HepG2 (cell line): ENCODE data around the gene TTLL11. TPM values are rescaled to one million over a fixed set of nuclear protein-coding genes. Genes with fewer than 3 reads are reported as not detected.

Experiments used
- ATAC-seq: fragments of 200-7000 bp; cut with Tn5 transposase; 3 replicates; pipeline ENCODE4 v1.9.1; 2020; ENCODE audit warnings: mild to moderate bottlenecking, moderate library complexity
- BruUV-seq: library from RNA; stranded (reverse); fragments of 400-500 nt; replicated peaks from 2 replicates; lab custom pipeline; 2021; lab: Mats Ljungman, UMichigan
- CTCF ChIA-PET: fragments of 300-600 bp; formaldehyde crosslinking; extraction: SDS; loops from one replicate; lab custom pipeline; 2021; ENCODE audit warnings: low total read pairs, inconsistent platforms, low intra/inter-chr PET ratio; lab: Yijun Ruan, JAX
- POLR2A ChIA-PET: fragments of 350-600 bp; sonication (Branson Sonifier 250); formaldehyde crosslinking; loops from one replicate; lab custom pipeline; 2020; ENCODE audit warnings: antibody characterized with exemption, inconsistent platforms; lab: Yijun Ruan, JAX
- DNase-seq: peaks from one replicate; pipeline ENCODE4 v3.0.0-alpha.2; 2015; ENCODE audit warnings: low spot score
- FAIRE-seq: peaks from 3 replicates; lab custom pipeline; 2011; peaks lifted over from hg19 to GRCh38; lab: Jason Lieb, UNC
- H2AFZ ChIP-seq: one replicate; pipeline ENCODE4 v1.6.1; 2011; ENCODE audit warnings: low read length, inconsistent platforms
- H3K27ac ChIP-seq: fragments of 300-600 bp; 3 replicates; pipeline ENCODE4 v1.8.0; 2011; ENCODE audit warnings: mixed run types, mild to moderate bottlenecking, mixed read lengths, low read length, inconsistent platforms; ENCODE audit not compliant: insufficient read depth; ENCODE audit errors: extremely low read length
- H3K27me3 ChIP-seq, 2 experiments: fragments of 200-600 bp in 1 of 2; 2 replicates in 1 of 2; 3 replicates in 1 of 2; pipeline versions ENCODE4 v1.6.0 to v1.8.0; 2011; ENCODE audit warnings: low read length in 2 of 2, mild to moderate bottlenecking in 2 of 2, moderate library complexity in 2 of 2, inconsistent platforms in 1 of 2; ENCODE audit not compliant: insufficient read depth in 2 of 2, control insufficient read depth in 1 of 2
- H3K36me3 ChIP-seq, 2 experiments: fragments of 200-600 bp in 1 of 2; replicated peaks in 1 of 2; 2 replicates in 1 of 2; 3 replicates in 1 of 2; pipeline versions ENCODE4 v1.5.1 to v1.8.0; 2011; ENCODE audit warnings: low read length in 2 of 2, inconsistent platforms in 1 of 2; ENCODE audit not compliant: insufficient read depth in 2 of 2, control insufficient read depth in 1 of 2
- H3K4me1 ChIP-seq: 2 replicates; pipeline ENCODE4 v1.5.1; 2012; ENCODE audit warnings: low read length, inconsistent platforms; ENCODE audit not compliant: insufficient read depth
- H3K4me2 ChIP-seq: 2 replicates; pipeline ENCODE4 v1.6.0; 2011; ENCODE audit warnings: low read depth, low read length, inconsistent platforms
- H3K4me3 ChIP-seq, 3 experiments: fragments of 200-600 bp in 1 of 3; sonication (generic), shearing (Covaris generic) in 1 of 3; replicated peaks in 1 of 3; 2 replicates each; pipeline ENCODE4 v1.5.1; 2011 to 2016; ENCODE audit warnings: low read length in 3 of 3, inconsistent platforms in 2 of 3, low read depth in 2 of 3, mild to moderate bottlenecking in 2 of 3, control low read depth in 1 of 3, mixed read lengths in 1 of 3; ENCODE audit not compliant: insufficient read depth in 1 of 3
- H3K79me2 ChIP-seq: one replicate; pipeline ENCODE4 v1.6.1; 2011; ENCODE audit warnings: low read length, inconsistent platforms; ENCODE audit not compliant: insufficient read depth
- H3K9ac ChIP-seq: 2 replicates; pipeline ENCODE4 v1.6.0; 2011; ENCODE audit warnings: mild to moderate bottlenecking, low read depth, low read length, inconsistent platforms; ENCODE audit not compliant: insufficient read depth
- H3K9me3 ChIP-seq: 2 replicates; pipeline ENCODE4 v1.5.1; 2012; ENCODE audit warnings: mild to moderate bottlenecking, low read length
- H4K20me1 ChIP-seq: 2 replicates; pipeline ENCODE4 v1.6.0; 2011; ENCODE audit warnings: inconsistent platforms, mild to moderate bottlenecking, low read length, moderate library complexity; ENCODE audit not compliant: insufficient read depth
- CENPT ChIP-seq: sonication (generic); formaldehyde crosslinking; IDR thresholded peaks from 2 replicates; pipeline ENCODE4 v1.8.0; 2022; ENCODE audit warnings: low read depth, mild to moderate bottlenecking, moderate library complexity, missing genetic modification reagents
- FOSL1 ChIP-seq: sonication (generic); formaldehyde crosslinking; IDR thresholded peaks from 2 replicates; pipeline ENCODE4 v1.9.0; 2021; ENCODE audit warnings: missing genetic modification reagents, borderline replicate concordance
- JUND ChIP-seq: sonication (generic); formaldehyde crosslinking; IDR thresholded peaks from 2 replicates; pipeline ENCODE4 v1.8.0; 2022; ENCODE audit warnings: mild to moderate bottlenecking, missing genetic modification reagents
- NPAS2 ChIP-seq: sonication (generic); formaldehyde crosslinking; IDR thresholded peaks from 2 replicates; pipeline ENCODE4 v1.8.0; 2022; ENCODE audit warnings: mild to moderate bottlenecking, missing genetic modification reagents, borderline replicate concordance
- NR2F2 ChIP-seq: IDR thresholded peaks from 2 replicates; pipeline ENCODE4 v1.6.1; 2012; ENCODE audit warnings: low read depth, inconsistent platforms, borderline replicate concordance
- PAXIP1 ChIP-seq: sonication (generic); formaldehyde crosslinking; conservative IDR thresholded peaks from 2 replicates; pipeline ENCODE4 v1.4.0; 2020; ENCODE audit warnings: mild to moderate bottlenecking, missing genetic modification reagents, moderate library complexity
- PRMT3 ChIP-seq: sonication (generic); formaldehyde crosslinking; IDR thresholded peaks from 2 replicates; pipeline ENCODE4 v1.8.1; 2022; ENCODE audit warnings: low read depth, mild to moderate bottlenecking, moderate library complexity, missing genetic modification reagents, borderline replicate concordance
- RARA ChIP-seq: IDR thresholded peaks from 2 replicates; pipeline ENCODE4 v1.6.1; 2016; ENCODE audit warnings: missing genetic modification reagents, missing compliant biosample characterization
- SAP130 ChIP-seq: IDR thresholded peaks from 2 replicates; pipeline ENCODE4 v1.6.1; 2016; ENCODE audit warnings: low read depth
- SMARCC2 ChIP-seq: fragments of 450-650 bp; IDR thresholded peaks from 2 replicates; pipeline ENCODE4 v1.6.1; 2017; ENCODE audit warnings: antibody characterized with exemption, mild to moderate bottlenecking
- SUZ12 ChIP-seq: fragments of 150-350 bp; IDR thresholded peaks from 2 replicates; pipeline ENCODE4 v1.6.1; 2014; ENCODE audit warnings: low read depth, low read length
- ZNF572 ChIP-seq: sonication (generic); formaldehyde crosslinking; IDR thresholded peaks from 2 replicates; pipeline ENCODE4 v1.5.1; 2020; ENCODE audit warnings: mild to moderate bottlenecking, missing genetic modification reagents
- WGBS: methylation state at CpG from one replicate; pipeline ENCODE4 v1.1.6; 2017; ENCODE audit warnings: low lambda C conversion rate; 5-methylcytosine and 5-hydroxymethylcytosine counted together
- in situ Hi-C: cut with HindIII; loops from 2 replicates; pipeline ENCODE4 v1.10.0; 2017; ENCODE audit warnings: low pct_unique_long_range_greater_than_20kb; ENCODE audit not compliant: extremely low pct_ligation_motif_present
- intact Hi-C: fragments of 100-400 bp; cut with micrococcal nuclease; formaldehyde crosslinking; loops from one replicate; pipeline ENCODE4 v1.10.0; 2022; ENCODE audit not compliant: unreplicated experiment
- polyA plus RNA-seq, 8 experiments: library from polyadenylated mRNA; depleted of rRNA in 3 of 8; stranded (reverse) in 7 of 8; unstranded in 1 of 8; fragments of >200 nt; fragmentation: Illumina TruSeq in 4 of 8; extraction: Trizol in 4 of 8; gene quantifications; 2 replicates each; pipeline versions ENCODE4 v1.2.1 to v1.2.3, GENCODE V29; 2011 to 2016; ENCODE audit warnings: low read depth in 4 of 8, missing spikeins in 1 of 8, mixed read lengths in 1 of 8; ENCODE audit not compliant: insufficient read depth in 1 of 8
- total RNA-seq, 5 experiments: library from RNA; depleted of rRNA; stranded (reverse); fragments of >200 nt; fragmentation: Illumina TruSeq; extraction: Trizol; gene quantifications; 2 replicates each; pipeline ENCODE4 v1.2.3, GENCODE V29; 2016; ENCODE audit warnings: low read depth in 1 of 5
- TF ChIP-seq, protein P1 (sequence below): IDR thresholded peaks from 2 replicates; pipeline ENCODE4 v1.6.1; 2016; ENCODE audit warnings: missing genetic modification reagents, missing compliant biosample characterization
- TF ChIP-seq, protein P2 (sequence below): sonication (generic); formaldehyde crosslinking; IDR thresholded peaks from 2 replicates; pipeline ENCODE4 v1.4.0; 2020; ENCODE audit warnings: mild to moderate bottlenecking, missing genetic modification reagents, borderline replicate concordance

TTLL11 gene
- total and polyA plus RNA-seq, 2 of the 13 experiments (the other 11 are each of a cell fraction or from before 2014, with no cell fraction given) = 4.5 to 5.2 TPM

DNA sequence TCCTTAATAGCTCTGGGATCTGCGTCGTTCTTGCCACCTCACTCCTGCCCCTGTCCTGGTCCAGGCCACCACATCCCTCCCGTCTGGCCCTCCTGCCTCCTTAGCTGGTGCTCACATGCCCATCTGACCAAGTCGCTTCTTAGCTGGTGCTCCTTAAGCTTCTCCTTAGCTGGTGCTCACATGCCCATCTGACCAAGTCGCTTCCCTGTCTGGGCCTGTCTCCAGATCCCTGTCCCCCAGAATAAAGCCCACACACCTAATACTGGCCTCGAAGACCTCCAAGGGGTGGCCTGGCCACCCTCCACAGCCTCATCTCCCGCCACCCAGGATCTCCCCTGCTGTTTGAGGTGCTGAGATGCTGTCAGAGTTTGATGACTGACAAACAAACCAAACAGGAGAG, 31.4 kb upstream of the TTLL11 start (continued):
- TF ChIP-seq PAXIP1 (CRISPR knock-in tag) (no peak), PRMT3 (CRISPR knock-in tag) (no peak)
- TF ChIP-seq, protein P1, sequence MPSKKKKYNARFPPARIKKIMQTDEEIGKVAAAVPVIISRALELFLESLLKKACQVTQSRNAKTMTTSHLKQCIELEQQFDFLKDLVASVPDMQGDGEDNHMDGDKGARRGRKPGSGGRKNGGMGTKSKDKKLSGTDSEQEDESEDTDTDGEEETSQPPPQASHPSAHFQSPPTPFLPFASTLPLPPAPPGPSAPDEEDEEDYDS (CRISPR knock-in tag) = no peak

DNA sequence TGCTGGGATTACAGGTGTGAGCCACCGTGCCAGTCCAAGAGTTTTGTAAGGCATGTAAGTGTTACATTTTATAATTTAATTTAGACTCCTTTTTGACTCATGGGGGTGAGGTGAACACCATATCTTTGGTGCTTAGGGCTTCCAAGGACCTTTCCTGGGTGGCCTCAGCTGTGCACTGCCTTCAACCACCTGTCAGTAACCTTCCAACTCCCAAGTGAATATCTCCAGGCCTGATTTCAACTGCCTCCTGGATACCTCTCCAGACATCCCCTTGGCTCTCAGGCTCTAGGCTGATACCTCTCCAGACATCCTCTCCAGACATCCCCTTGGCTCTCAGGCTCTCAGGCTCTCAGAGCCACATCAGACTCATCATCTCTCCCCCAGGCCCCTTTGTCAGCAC, 30.9 kb upstream of the TTLL11 start:
- intact Hi-C loops (loop anchor here (2.0 kb wide), 1 partner anchor 15 kb away; no protein-coding TSS in a partner anchor), in situ Hi-C loops (loop anchor here (5.0 to 10.0 kb wide), 2 partner anchors 223 to 331 kb away; no protein-coding TSS in a partner anchor)
- no peaks in the 10 kb centered on the region for H3K9me3 ChIP-seq
- TF ChIP-seq SMARCC2 (no peak), NPAS2 (CRISPR knock-in tag) (no peak), JUND (no peak), CENPT (CRISPR knock-in tag) (no peak), SUZ12 (no peak), NR2F2 (no peak), RARA (CRISPR knock-in tag) (no peak), FOSL1 (CRISPR knock-in tag) (no peak), SAP130 (CRISPR knock-in tag) (no peak), ZNF572 (CRISPR knock-in tag) (no peak)
- TF ChIP-seq, protein P2, sequence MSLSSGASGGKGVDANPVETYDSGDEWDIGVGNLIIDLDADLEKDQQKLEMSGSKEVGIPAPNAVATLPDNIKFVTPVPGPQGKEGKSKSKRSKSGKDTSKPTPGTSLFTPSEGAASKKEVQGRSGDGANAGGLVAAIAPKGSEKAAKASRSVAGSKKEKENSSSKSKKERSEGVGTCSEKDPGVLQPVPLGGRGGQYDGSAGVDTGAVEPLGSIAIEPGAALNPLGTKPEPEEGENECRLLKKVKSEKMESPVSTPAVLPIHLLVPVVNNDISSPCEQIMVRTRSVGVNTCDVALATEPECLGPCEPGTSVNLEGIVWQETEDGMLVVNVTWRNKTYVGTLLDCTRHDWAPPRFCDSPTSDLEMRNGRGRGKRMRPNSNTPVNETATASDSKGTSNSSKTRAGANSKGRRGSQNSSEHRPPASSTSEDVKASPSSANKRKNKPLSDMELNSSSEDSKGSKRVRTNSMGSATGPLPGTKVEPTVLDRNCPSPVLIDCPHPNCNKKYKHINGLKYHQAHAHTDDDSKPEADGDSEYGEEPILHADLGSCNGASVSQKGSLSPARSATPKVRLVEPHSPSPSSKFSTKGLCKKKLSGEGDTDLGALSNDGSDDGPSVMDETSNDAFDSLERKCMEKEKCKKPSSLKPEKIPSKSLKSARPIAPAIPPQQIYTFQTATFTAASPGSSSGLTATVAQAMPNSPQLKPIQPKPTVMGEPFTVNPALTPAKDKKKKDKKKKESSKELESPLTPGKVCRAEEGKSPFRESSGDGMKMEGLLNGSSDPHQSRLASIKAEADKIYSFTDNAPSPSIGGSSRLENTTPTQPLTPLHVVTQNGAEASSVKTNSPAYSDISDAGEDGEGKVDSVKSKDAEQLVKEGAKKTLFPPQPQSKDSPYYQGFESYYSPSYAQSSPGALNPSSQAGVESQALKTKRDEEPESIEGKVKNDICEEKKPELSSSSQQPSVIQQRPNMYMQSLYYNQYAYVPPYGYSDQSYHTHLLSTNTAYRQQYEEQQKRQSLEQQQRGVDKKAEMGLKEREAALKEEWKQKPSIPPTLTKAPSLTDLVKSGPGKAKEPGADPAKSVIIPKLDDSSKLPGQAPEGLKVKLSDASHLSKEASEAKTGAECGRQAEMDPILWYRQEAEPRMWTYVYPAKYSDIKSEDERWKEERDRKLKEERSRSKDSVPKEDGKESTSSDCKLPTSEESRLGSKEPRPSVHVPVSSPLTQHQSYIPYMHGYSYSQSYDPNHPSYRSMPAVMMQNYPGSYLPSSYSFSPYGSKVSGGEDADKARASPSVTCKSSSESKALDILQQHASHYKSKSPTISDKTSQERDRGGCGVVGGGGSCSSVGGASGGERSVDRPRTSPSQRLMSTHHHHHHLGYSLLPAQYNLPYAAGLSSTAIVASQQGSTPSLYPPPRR (CRISPR knock-in tag) = no peak
- peaks cover 0 to 5% of the 10 kb centered on the region in 2 experiments; a peak in 1 of 5 replicates for H3K27me3 ChIP-seq
- H2AFZ ChIP-seq = no peak overlapping the region
- WGBS = 8% methylated on average over 1 of the region's 1 CpG
- H3K27ac ChIP-seq = no peak overlapping the region
- peaks cover 22% of the 10 kb centered on the region for H3K4me1 ChIP-seq
- H4K20me1 ChIP-seq = no peaks in the 10 kb centered on the region
- FAIRE-seq (no peak), DNase-seq (no peak), ATAC-seq (no peak)
- CTCF ChIA-PET = interaction anchor here (1.9 to 6.0 kb wide), 4 partner anchors 25 to 229 kb away, joined by 8 to 95 read pairs (median 48); no protein-coding TSS in a partner anchor
- H3K9ac ChIP-seq = no peak overlapping the region
- H3K4me2 ChIP-seq = no peak overlapping the region
- no peaks in the 10 kb centered on the region for H3K36me3 ChIP-seq
- POLR2A ChIA-PET = interaction anchor here (1.6 kb wide), 1 partner anchor 141 kb away, joined by 5 read pairs; the partner anchor contains the start of genes MRRF and RBM18
- no peak overlapping the region for H3K4me3 ChIP-seq
- BruUV-seq = no TSS peak
- H3K79me2 ChIP-seq = no peaks in the 10 kb centered on the region
